Nephron (organoid): ENCODE results near the gene FBXW8.

Experiments used
- H3K27ac Mint-ChIP-seq, 3 experiments: 2 replicates each; pipeline ENCODE4 v1.8.0; 2020; ENCODE audit warnings: mixed read lengths in 3 of 3, mild to moderate bottlenecking in 2 of 3, moderate library complexity in 1 of 3
- H3K27me3 Mint-ChIP-seq: 2 replicates; pipeline ENCODE4 v1.8.0; 2021; ENCODE audit warnings: low read depth, mild to moderate bottlenecking, moderate library complexity, mixed read lengths
- H3K36me3 Mint-ChIP-seq: 2 replicates; pipeline ENCODE4 v1.8.0; 2020; ENCODE audit warnings: low read depth, mixed read lengths
- H3K4me1 Mint-ChIP-seq: 2 replicates; pipeline ENCODE4 v1.8.0; 2020; ENCODE audit warnings: mixed read lengths
- H3K4me3 Mint-ChIP-seq, 3 experiments: 2 replicates each; pipeline ENCODE4 v1.8.0; 2020; ENCODE audit warnings: mild to moderate bottlenecking in 3 of 3, mixed read lengths in 3 of 3, moderate library complexity in 2 of 3
- H3K9me3 Mint-ChIP-seq: 2 replicates; pipeline ENCODE4 v1.8.0; 2020; ENCODE audit warnings: mixed read lengths
- CTCF ChIP-seq, 3 experiments: fragments of 200-600 bp; sonication (generic); IDR thresholded peaks; one replicate each; pipeline ENCODE4 v1.5.0; 2021; ENCODE audit warnings: antibody characterized with exemption in 3 of 3; ENCODE audit not compliant: unreplicated experiment in 3 of 3

Gene FBXW8

DNA sequence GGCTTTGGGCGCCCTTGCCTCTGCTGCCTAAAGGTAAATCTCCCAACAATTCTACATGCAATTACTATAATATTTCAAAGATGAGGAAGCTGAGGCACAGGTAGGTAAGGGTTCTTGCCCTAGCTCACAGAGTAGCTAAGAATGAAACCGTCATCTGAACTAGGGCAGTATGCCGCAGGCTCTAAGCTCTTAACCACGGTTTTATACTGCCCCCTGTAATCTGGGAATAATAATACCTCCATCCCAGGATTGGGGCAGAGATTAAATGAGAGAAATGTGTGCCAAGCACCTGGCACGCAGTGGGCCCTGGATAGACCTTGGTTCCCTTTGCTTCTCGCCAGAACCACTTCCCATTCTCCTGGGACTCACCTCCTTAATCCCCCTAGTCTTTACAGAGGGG is 28.0 kb upstream of the FBXW8 start:
- H3K27ac Mint-ChIP-seq, result no peak overlapping the region
- peaks cover 37% of the 10 kb centered on the region for H3K4me1 Mint-ChIP-seq
- peaks cover 83% of the 10 kb centered on the region for H3K27me3 Mint-ChIP-seq
- TF ChIP-seq CTCF (IDR thresholded peaks at IDR 0.05; ENCODE audit: unreplicated experiment in 3 of 3), result peak; percentile 19 to 32 (median 29)
- H3K4me3 Mint-ChIP-seq, result peak overlapping the region; percentile 79 to 84 (median 80)
- H3K9me3 Mint-ChIP-seq, result no peaks in the 10 kb centered on the region
- no peaks in the 10 kb centered on the region for H3K36me3 Mint-ChIP-seq

- no peak for TF ChIP-seq CTCF (IDR thresholded peaks at IDR 0.05; ENCODE audit: unreplicated experiment in 3 of 3)
- H3K9me3 Mint-ChIP-seq, result no peaks in the 10 kb centered on the region
- no peak overlapping the region for H3K4me3 Mint-ChIP-seq
- H3K27me3 Mint-ChIP-seq, result peaks cover 69% of the 10 kb centered on the region
- peaks cover 23% of the 10 kb centered on the region for H3K4me1 Mint-ChIP-seq
- H3K27ac Mint-ChIP-seq, result no peak overlapping the region
- no peaks in the 10 kb centered on the region for H3K36me3 Mint-ChIP-seq
These were observed 25.9 kb upstream of the FBXW8 start for GRCh38 chr12:116884871-116885270.

DNA sequence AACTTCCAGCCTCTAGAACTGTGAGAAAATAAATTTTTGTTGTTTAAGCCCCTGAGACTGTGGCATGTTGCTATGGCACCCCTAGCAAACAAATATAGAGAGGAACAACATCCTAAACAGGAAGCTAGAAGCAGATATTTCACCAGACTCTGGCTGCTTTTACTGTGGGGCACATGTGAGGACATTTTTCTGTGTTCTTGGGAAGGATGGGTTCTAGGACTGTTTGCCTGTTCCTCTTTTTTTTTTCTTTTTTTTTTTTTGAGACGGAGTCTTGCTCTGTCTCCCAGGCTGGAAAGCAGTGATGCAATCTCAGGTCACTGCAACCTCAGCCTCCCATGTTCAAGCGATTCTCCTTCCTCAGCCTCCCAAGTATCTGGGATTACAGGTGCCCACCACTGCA is 25.3 kb upstream of the FBXW8 start:
- no peaks in the 10 kb centered on the region for H3K36me3 Mint-ChIP-seq
- H3K27ac Mint-ChIP-seq, result no peak overlapping the region
- no peaks in the 10 kb centered on the region for H3K9me3 Mint-ChIP-seq
- peaks cover 16% of the 10 kb centered on the region for H3K4me1 Mint-ChIP-seq
- no peak for TF ChIP-seq CTCF (IDR thresholded peaks at IDR 0.05; ENCODE audit: unreplicated experiment in 3 of 3)
- no peak overlapping the region for H3K4me3 Mint-ChIP-seq
- peaks cover 63% of the 10 kb centered on the region for H3K27me3 Mint-ChIP-seq

DNA sequence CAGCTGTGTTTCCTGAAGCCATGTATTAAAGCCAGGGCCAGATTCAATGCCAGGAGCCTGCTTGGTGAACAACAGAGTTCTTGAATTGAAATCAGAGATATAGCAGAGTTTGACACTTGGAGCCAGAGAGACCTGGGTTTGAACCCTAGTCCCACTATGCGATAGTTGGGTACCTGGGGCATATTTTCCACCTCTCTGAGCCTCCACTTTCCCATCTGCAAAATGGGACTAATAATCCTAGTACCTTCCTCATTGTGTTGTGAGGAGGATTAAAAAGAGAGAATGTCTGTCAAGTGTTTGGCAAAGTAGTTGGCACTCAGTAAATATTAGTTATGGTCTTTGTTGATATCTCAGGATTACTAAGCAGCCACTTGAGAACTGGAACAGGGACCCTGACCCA is 23.5 kb upstream of the FBXW8 start:
- no peak overlapping the region for H3K4me3 Mint-ChIP-seq
- H3K27me3 Mint-ChIP-seq, result peaks cover 51% of the 10 kb centered on the region
- no peaks in the 10 kb centered on the region for H3K9me3 Mint-ChIP-seq
- no peak for TF ChIP-seq CTCF (IDR thresholded peaks at IDR 0.05; ENCODE audit: unreplicated experiment in 3 of 3)
- H3K4me1 Mint-ChIP-seq, result peaks cover 7% of the 10 kb centered on the region
- H3K36me3 Mint-ChIP-seq, result no peaks in the 10 kb centered on the region
- H3K27ac Mint-ChIP-seq, result no peak overlapping the region

DNA sequence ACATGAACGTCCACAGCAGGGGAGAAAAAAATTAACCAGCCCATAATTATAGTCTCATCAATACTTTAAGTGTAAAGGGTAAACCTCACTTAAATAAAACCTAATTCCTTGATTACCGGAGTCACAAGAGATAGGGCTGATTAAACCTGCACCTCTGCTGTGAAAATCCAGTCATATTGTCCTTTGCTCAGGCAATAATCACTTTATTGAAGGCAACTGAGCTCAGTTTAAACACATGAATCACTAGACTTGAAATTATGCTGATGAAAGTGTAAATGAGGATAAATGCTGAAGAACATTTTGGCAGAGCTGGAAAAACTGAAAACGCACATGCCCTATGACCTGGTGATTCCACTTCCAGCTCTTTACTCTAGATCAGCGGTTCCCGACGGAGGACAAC is 22.9 kb upstream of the FBXW8 start:
- TF ChIP-seq CTCF (IDR thresholded peaks at IDR 0.05; ENCODE audit: unreplicated experiment in 3 of 3), result no peak
- Mint-ChIP-seq H3K27me3 (peaks cover 45% of the 10 kb centered on the region), H3K4me3 (no peak overlapping the region), H3K36me3 (no peaks in the 10 kb centered on the region), H3K27ac (no peak overlapping the region), H3K9me3 (no peaks in the 10 kb centered on the region), H3K4me1 (no peaks in the 10 kb centered on the region)

GRCh38 chr12:116890330-116890729 is 20.4 kb upstream of the FBXW8 start:
- Mint-ChIP-seq H3K4me1 (no peaks in the 10 kb centered on the region), H3K27ac (no peak overlapping the region), H3K9me3 (no peaks in the 10 kb centered on the region), H3K27me3 (peaks cover 23% of the 10 kb centered on the region), H3K4me3 (no peak overlapping the region), H3K36me3 (no peaks in the 10 kb centered on the region)
- no peak for TF ChIP-seq CTCF (IDR thresholded peaks at IDR 0.05; ENCODE audit: unreplicated experiment in 3 of 3)
